T follicular helper cell (primary cell): ENCODE data around the gene EBF3.

ENCODE experiments used
- DNase-seq: peaks from one replicate; pipeline ENCODE4 v3.0.0-alpha.2; 2020; ENCODE audit warnings: low read depth

The EBF3 gene

GRCh38 chr10:129970465-129971364 lies 6.6 kb upstream of the EBF3 start:
- DNase-seq = no peak

- DNase-seq = no peak
Measured at GRCh38 chr10:129969911-129970464, 5.9 kb upstream of the EBF3 start.

DNA sequence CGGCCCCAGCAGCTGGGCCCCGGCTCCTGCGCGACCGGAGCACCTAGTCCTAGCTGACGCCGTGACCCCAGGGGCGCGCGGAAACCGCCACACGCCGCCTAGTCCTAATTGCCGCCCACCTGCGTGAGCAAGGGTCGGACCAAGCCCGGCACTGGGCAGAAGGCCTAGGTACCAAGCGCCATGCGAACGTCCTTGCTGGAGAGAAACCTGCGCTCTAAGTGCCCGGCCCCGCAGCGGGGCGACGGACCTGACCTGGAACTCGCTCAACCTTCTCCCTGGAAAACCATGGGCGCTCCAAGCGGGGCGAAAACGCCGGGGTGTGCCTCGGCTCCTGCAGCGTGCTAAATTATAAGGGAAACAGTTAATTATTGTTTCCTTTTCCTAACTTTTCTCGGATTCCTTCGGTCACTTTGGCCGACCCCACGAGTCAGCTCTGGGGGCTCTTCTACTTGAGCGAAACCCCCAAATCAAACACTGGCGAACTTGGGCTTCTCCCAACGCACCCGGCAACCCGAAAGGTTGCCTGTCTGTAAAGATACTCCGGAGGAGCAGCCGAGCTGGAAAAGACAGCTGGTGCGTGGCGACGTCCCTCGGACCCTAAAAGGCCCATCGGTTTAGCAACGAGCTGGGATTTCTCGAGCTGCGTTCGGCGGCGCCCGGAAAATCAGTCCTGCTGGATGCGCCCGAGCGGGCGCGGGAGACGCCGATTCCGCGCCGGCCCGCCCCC lies 5.3 kb upstream of the EBF3 start:
- DNase-seq = no peak

- DNase-seq = no peak
Measured at GRCh38 chr10:129968853-129969183, 4.7 kb upstream of the EBF3 start.

DNA sequence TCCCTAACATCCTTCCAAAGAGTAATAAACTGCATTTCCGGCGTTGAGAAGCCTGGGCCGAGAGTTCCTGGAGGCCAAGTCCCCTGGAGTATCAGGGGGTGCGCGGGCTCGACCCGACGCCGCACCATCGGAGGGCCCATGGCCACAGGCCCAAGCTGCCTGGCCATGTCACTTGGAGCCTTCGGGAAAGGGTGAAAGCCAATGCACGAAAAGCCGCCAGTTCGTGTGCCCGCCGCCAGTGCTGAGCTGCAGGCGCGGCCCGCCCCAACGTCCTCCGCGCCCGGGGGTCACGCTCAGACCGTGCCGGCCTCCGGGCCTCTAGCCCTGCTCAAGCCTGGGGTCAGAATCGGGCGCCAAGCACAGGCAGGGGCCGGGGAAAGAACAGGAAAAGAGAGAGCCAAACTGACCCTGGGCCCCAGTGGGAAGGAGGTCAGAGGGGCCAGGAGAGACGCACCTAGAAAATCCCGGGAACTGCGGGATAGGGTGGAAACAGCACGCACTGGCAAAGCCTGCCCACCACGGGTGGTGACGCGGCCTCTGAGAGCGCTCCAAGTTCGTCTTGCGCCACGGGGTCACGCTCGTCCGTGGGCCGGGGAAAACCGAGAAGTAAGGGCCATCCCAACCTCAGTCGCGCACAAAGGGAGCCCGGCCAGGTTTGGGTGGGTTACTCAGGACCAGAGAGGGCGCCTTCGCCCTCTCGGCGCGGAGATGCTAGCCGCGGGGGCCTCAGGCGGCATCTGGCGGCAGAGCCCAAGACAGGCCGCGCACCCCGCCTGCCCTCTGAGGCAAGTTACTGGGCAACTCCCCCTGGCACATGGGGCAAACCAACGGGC lies 4.2 kb upstream of the EBF3 start:
- DNase-seq = no peak

- no peak for DNase-seq
Measured at GRCh38 chr10:129967579-129968019, 3.5 kb upstream of the EBF3 start.

DNA sequence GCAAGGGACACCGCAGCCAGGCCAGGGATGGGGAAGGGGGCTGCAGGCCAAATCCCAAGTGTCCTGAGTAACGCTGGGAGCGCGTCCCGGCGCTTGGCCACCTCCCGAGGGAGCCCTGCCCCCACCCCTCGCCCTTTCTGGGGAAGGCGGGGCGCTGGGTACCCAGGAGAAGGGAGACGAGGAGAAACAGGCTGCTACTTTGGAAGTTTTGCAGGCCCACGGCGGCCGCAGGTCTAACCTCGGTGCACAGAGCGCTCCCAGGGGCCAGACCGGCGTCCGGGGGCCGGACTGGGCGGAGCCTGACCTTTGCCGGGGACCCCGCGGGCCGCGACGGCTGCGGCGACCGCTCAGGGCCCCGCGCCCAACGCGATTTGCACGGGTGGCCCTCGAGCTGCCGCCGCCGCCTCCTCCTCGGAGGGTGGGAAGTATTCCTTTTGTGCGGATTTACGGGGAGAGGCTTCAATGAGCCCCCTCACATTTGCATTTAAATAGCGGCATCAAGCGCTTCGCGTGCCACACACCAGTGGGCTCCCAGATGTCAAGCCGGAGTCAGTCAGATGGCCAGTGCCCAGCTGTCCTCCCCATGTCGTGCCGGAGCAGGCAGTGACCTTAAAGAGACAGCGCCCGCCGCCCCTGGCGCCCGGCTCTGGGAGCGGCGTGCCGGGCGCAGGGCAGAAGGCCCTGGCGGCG lies 3.0 kb upstream of the EBF3 start:
- DNase-seq = no peak

- no peak for DNase-seq
Measured at GRCh38 chr10:129966370-129966888, 2.4 kb upstream of the EBF3 start.

- DNase-seq = no peak
Measured at GRCh38 chr10:129965959-129966358, 1.9 kb upstream of the EBF3 start.

- DNase-seq = no peak
Measured at GRCh38 chr10:129965425-129965808, 1.3 kb upstream of the EBF3 start.

GRCh38 chr10:129964611-129965424 lies 744 bp upstream of the EBF3 start:
- DNase-seq = no peak

DNA sequence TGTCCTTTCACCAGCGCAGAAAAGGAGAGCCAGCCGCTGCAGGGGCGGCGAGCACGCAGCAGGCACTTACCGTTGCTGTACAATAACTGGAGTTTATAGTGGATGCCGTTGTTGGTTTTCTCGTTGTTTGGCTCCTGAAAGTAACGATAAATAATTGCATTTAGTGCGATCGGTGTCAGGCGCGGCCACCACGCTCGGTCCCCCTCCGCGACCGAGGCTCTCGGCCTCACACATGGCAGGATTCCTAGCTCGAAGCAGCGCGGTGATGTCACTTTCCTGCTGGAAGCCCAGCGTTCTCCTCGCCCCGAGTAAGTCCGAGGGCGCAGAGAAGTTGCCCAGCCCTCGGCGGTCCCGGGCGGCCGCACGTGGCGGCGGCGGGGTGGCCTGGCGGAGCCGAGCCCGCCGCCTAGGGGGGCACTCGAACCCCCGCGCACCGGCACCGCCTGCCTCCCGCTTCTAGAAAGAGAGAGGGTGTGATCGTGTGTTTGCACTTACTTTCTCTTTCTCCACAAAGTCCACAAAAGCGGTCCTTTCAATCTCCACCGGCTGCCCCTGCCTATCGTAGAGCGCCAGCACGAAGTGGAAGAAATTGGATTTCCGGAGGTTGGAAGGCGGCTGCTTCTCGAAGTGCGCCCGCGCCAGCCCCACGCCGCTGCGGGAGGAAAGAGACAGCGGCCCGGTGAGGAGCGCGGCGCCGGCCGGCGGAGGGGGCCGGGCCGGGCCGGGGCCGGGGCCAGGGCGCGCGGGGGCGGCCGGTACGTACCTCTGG lies 1.0 kb downstream of the EBF3 start:
- no peak for DNase-seq

- DNase-seq = no peak
Measured at GRCh38 chr10:129962031-129962871, 1.8 kb downstream of the EBF3 start.

GRCh38 chr10:129961157-129961701 lies 2.8 kb downstream of the EBF3 start:
- no peak for DNase-seq

- DNase-seq = no peak
Measured at GRCh38 chr10:129960481-129961156, 3.5 kb downstream of the EBF3 start.

GRCh38 chr10:129959544-129960480 lies 4.3 kb downstream of the EBF3 start:
- no peak for DNase-seq
